H1 (cell line): ENCODE measurements around the gene RAB40C. TPM values are rescaled to one million over a fixed set of nuclear protein-coding genes. Genes with fewer than 3 reads are reported as not detected.

Experiments
- CTCF ChIA-PET: fragments of 300-600 bp; sonication (Branson Sonifier 250); formaldehyde crosslinking; loops from one replicate; lab custom pipeline; 2021; ENCODE audit not compliant: partially characterized antibody; lab: Charles Lee
- POLR2A ChIA-PET: fragments of 300-600 bp; sonication (Branson Sonifier 250); formaldehyde crosslinking; loops from one replicate; lab custom pipeline; 2021; ENCODE audit warnings: inconsistent platforms; ENCODE audit not compliant: partially characterized antibody; lab: Charles Lee
- DNase-seq, 2 experiments: peaks; one replicate each; pipeline versions ENCODE4 v3.0.0 to v3.0.0-alpha.2; 2010 to 2022; ENCODE audit warnings: low spot score in 2 of 2, low read depth in 1 of 2, mixed read lengths in 1 of 2
- FAIRE-seq: peaks from 2 replicates; lab custom pipeline; 2011; peaks lifted over from hg19 to GRCh38; lab: Jason Lieb, UNC
- H2AFZ ChIP-seq: 2 replicates; pipeline ENCODE4 v1.8.1; 2012; ENCODE audit warnings: low read length, inconsistent platforms
- H2AK5ac ChIP-seq: 2 replicates; pipeline ENCODE4 v1.6.1; 2013; ENCODE audit warnings: low read depth, low read length
- H2BK120ac ChIP-seq: replicated peaks from 2 replicates; pipeline ENCODE3; 2013; ENCODE audit warnings: low read depth, low read length, inconsistent platforms
- H2BK12ac ChIP-seq: 2 replicates; pipeline ENCODE4 v1.6.1; 2013; ENCODE audit warnings: low read depth, low read length
- H2BK15ac ChIP-seq: 2 replicates; pipeline ENCODE4 v1.6.1; 2013; ENCODE audit warnings: low read length
- H2BK20ac ChIP-seq: 2 replicates; pipeline ENCODE4 v1.6.1; 2013; ENCODE audit warnings: low read length
- H2BK5ac ChIP-seq: 2 replicates; pipeline ENCODE4 v1.6.1; 2013; ENCODE audit warnings: low read depth, low read length
- H3K14ac ChIP-seq: 2 replicates; pipeline ENCODE4 v1.6.1; 2013; ENCODE audit warnings: inconsistent platforms; ENCODE audit not compliant: insufficient read length
- H3K18ac ChIP-seq: 2 replicates; pipeline ENCODE4 v1.6.1; 2013; ENCODE audit warnings: low read length; ENCODE audit errors: extremely low read depth
- H3K23ac ChIP-seq: 2 replicates; pipeline ENCODE4 v1.6.1; 2013; ENCODE audit warnings: inconsistent platforms; ENCODE audit not compliant: insufficient read length
- H3K23me2 ChIP-seq: 2 replicates; pipeline ENCODE4 v1.6.1; 2013; ENCODE audit warnings: low read depth, low read length
- H3K27ac ChIP-seq: 2 replicates; pipeline ENCODE4 v1.6.1; 2011; ENCODE audit warnings: low read depth, low read length, inconsistent platforms
- H3K27me3 ChIP-seq, 4 experiments: replicated peaks in 1 of 4; 1 replicate in 1 of 4; 2 replicates in 3 of 4; pipeline versions ENCODE4 v1.6.1 to v1.8.1; 2011 to 2013; ENCODE audit warnings: low read length in 3 of 4, mild to moderate bottlenecking in 3 of 4, inconsistent platforms in 2 of 4, mixed read lengths in 2 of 4, moderate library complexity in 1 of 4; ENCODE audit not compliant: control insufficient read depth in 3 of 4, insufficient read depth in 3 of 4; ENCODE audit errors: extremely low read depth in 1 of 4
- H3K36me3 ChIP-seq, 4 experiments: 2 replicates each; pipeline versions ENCODE4 v1.6.1 to v1.8.1; 2011 to 2013; ENCODE audit warnings: mild to moderate bottlenecking in 4 of 4, low read length in 3 of 4, moderate library complexity in 2 of 4, control low read depth in 1 of 4, inconsistent platforms in 1 of 4; ENCODE audit not compliant: insufficient read depth in 4 of 4, control insufficient read depth in 2 of 4
- H3K4ac ChIP-seq: replicated peaks from 2 replicates; pipeline ENCODE3; 2013; ENCODE audit warnings: low read length, low read depth, mixed read lengths, inconsistent platforms; ENCODE audit not compliant: insufficient read length
- H3K4me1 ChIP-seq, 4 experiments: replicated peaks in 1 of 4; 1 replicate in 1 of 4; 2 replicates in 3 of 4; pipeline versions ENCODE4 v1.6.1 to v1.8.1; 2011 to 2013; ENCODE audit warnings: low read length in 3 of 4, inconsistent platforms in 2 of 4, mixed read lengths in 1 of 4; ENCODE audit not compliant: insufficient read depth in 4 of 4, control insufficient read depth in 3 of 4
- H3K4me2 ChIP-seq, 2 experiments: 2 replicates each; pipeline versions ENCODE4 v1.6.1 to v1.8.1; 2011 to 2013; ENCODE audit warnings: low read depth in 2 of 2, low read length in 2 of 2, control low read depth in 1 of 2, inconsistent platforms in 1 of 2, mild to moderate bottlenecking in 1 of 2; ENCODE audit not compliant: insufficient read depth in 1 of 2
- H3K4me3 ChIP-seq, 4 experiments: fragments of 200-600, 300-600 bp in 1 of 4; sonication (generic), shearing (Covaris generic), sonication (Bioruptor Twin) in 1 of 4; 2 replicates each; pipeline versions ENCODE4 v1.5.1 to v1.8.1; 2011 to 2016; ENCODE audit warnings: low read length in 4 of 4, low read depth in 3 of 4, control low read depth in 2 of 4, inconsistent platforms in 2 of 4, mild to moderate bottlenecking in 2 of 4, mixed read lengths in 1 of 4, moderate library complexity in 1 of 4; ENCODE audit not compliant: insufficient read depth in 2 of 4; ENCODE audit errors: extremely low read depth in 1 of 4
- H3K56ac ChIP-seq: replicated peaks from 2 replicates; pipeline ENCODE3; 2013; ENCODE audit warnings: low read depth, mild to moderate bottlenecking, mixed read lengths, low read length, inconsistent platforms; ENCODE audit not compliant: insufficient read length
- H3K79me1 ChIP-seq: 2 replicates; pipeline ENCODE4 v1.6.1; 2013; ENCODE audit warnings: low read depth, low read length, control low read depth
- H3K79me2 ChIP-seq, 2 experiments: 2 replicates each; pipeline versions ENCODE4 v1.6.1 to v1.8.1; 2012 to 2013; ENCODE audit warnings: low read length in 2 of 2, mild to moderate bottlenecking in 2 of 2, inconsistent platforms in 1 of 2; ENCODE audit not compliant: insufficient read depth in 2 of 2, control insufficient read depth in 1 of 2
- H3K9ac ChIP-seq, 4 experiments: replicated peaks in 1 of 4; 1 replicate in 1 of 4; 2 replicates in 3 of 4; pipeline versions ENCODE4 v1.6.1 to v1.8.1; 2011 to 2013; ENCODE audit warnings: low read depth in 3 of 4, low read length in 3 of 4, control low read depth in 2 of 4, mild to moderate bottlenecking in 2 of 4, moderate library complexity in 2 of 4, inconsistent platforms in 1 of 4; ENCODE audit errors: extremely low read depth in 1 of 4
- H3K9me3 ChIP-seq, 2 experiments: 2 replicates each; pipeline versions ENCODE4 v1.6.1 to v1.8.1; 2012 to 2013; ENCODE audit warnings: mild to moderate bottlenecking in 2 of 2, moderate library complexity in 2 of 2, control low read depth in 1 of 2, inconsistent platforms in 1 of 2, low read depth in 1 of 2, low read length in 1 of 2, mixed read lengths in 1 of 2; ENCODE audit not compliant: insufficient read depth in 2 of 2
- H4K20me1 ChIP-seq, 2 experiments: replicated peaks in 1 of 2; 2 replicates each; pipeline versions ENCODE3 to v1.8.1; 2011 to 2013; ENCODE audit warnings: inconsistent platforms in 2 of 2, low read length in 2 of 2, mild to moderate bottlenecking in 1 of 2; ENCODE audit not compliant: insufficient read depth in 2 of 2, control insufficient read depth in 1 of 2
- H4K5ac ChIP-seq: 2 replicates; pipeline ENCODE4 v1.6.1; 2013; ENCODE audit warnings: low read length, low read depth, mixed read lengths, inconsistent platforms; ENCODE audit not compliant: insufficient read length
- H4K8ac ChIP-seq: 2 replicates; pipeline ENCODE4 v1.8.0; 2013; ENCODE audit warnings: mild to moderate bottlenecking, moderate library complexity, low read length, inconsistent platforms; ENCODE audit not compliant: insufficient read depth; ENCODE audit errors: extremely low read depth
- H4K91ac ChIP-seq: replicated peaks from 2 replicates; pipeline ENCODE3; 2013; ENCODE audit warnings: low read length, mixed read lengths, inconsistent platforms; ENCODE audit not compliant: insufficient read length
- BACH1 ChIP-seq: IDR thresholded peaks from 2 replicates; pipeline ENCODE4 v1.6.1; 2012; ENCODE audit warnings: low read length, improper control_type of control experiment
- HDAC2 ChIP-seq, 2 experiments: fragments of 300-600 bp in 1 of 2; sonication (generic) in 1 of 2; IDR thresholded peaks; 2 replicates each; pipeline ENCODE4 v1.6.1; 2011 to 2012; ENCODE audit warnings: low read depth in 2 of 2, low read length in 2 of 2, mild to moderate bottlenecking in 2 of 2, moderate library complexity in 2 of 2, borderline replicate concordance in 1 of 2, inconsistent platforms in 1 of 2
- SP1 ChIP-seq: IDR thresholded peaks from 2 replicates; pipeline ENCODE4 v1.6.1; 2011; ENCODE audit warnings: low read depth, low read length
- WGBS, 2 experiments: shearing (Covaris generic) in 1 of 2; methylation state at CpG; one replicate each; pipeline versions ENCODE4 v1.1.6 to v1.1.7; 2013 to 2015; ENCODE audit warnings: low lambda C conversion rate in 2 of 2, mixed read lengths in 2 of 2, inconsistent platforms in 1 of 2, low coverage in 1 of 2, missing lambda C conversion rate in 1 of 2; ENCODE audit not compliant: insufficient replicate concordance in 2 of 2, insufficient coverage in 1 of 2, insufficient read length in 1 of 2; ENCODE audit errors: extremely low coverage in 1 of 2, missing lambda C conversion rate in 1 of 2; 5-methylcytosine and 5-hydroxymethylcytosine counted together
- polyA plus RNA-seq, 7 experiments: library from polyadenylated mRNA; depleted of rRNA in 3 of 7; stranded (reverse) in 5 of 7; unstranded in 2 of 7; fragments of >200 nt in 5 of 7; fragments of 200-250 nt in 2 of 7; gene quantifications; 1 replicate in 5 of 7; 2 replicates in 1 of 7; 4 replicates in 1 of 7; pipeline versions ENCODE4 v1.2.1 to v1.2.3, GENCODE V29; 2011 to 2013; ENCODE audit warnings: missing spikeins in 2 of 7, mixed read lengths in 2 of 7
- total RNA-seq: library from RNA; stranded (reverse); fragmentation: NEBNext Ultra II Directional; extraction: Animal tissue kit (Norgen Biotek cat#: 25700); gene quantifications from 2 replicates; pipeline ENCODE4 v1.2.1, GENCODE V29; 2021

RAB40C gene
- total and polyA plus RNA-seq, 2 of the 8 experiments (the other 6 are each of a cell fraction or from before 2014, with no cell fraction given), result 13.9 to 15.6 TPM

DNA sequence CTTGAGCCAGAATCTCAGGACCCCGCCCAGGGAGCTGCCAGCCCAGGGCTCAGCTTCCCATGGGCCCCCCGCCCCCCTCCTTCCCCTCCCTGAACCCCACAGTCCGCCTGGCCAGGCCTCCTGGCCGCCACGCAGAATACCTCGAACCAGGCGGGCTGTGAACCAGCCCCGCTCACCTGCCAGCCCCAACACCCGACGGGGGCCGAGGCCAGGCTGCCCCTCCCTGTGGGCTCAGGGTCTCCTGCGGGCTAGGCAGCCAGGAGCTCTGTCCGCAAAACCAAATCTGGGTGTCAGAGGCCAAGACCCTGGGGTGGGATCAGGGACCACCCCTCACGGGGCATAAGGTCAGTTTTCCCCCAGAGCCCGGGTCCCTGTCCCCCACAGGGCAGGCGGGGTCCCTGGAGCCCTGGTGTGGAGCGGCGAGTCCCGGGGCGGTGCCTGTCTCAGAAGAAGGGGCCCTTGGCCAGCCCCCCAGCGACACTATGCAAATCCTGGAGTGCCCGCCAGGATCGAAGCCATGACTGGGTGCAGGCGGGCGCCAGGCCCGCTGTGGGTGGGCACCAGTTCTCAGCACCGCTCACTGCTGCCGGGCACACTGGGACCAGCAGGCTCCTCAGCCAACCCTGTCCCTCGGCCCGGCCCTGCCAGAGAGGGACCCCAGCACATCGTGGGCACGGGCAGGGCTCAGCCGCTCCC lies 36.1 kb upstream of the RAB40C start:
- Histone ChIP-seq H3K4me3 (no peak overlapping the region), H3K9ac (no peak overlapping the region), H2BK15ac (no peak overlapping the region), H3K4me2 (no peak overlapping the region), H3K9me3 (no peaks in the 10 kb centered on the region), H2BK20ac (no peak overlapping the region), H4K20me1 (peaks cover 2 to 5% of the 10 kb centered on the region in 2 experiments), H2BK12ac (no peak overlapping the region), H3K23ac (no peak overlapping the region), H3K4me1 (no peaks in the 10 kb centered on the region), H2BK120ac (no peak overlapping the region), H3K79me2 (no peaks in the 10 kb centered on the region), H4K8ac (no peak overlapping the region), H3K27me3 (peaks cover 0 to 10% (median 4%) of the 10 kb centered on the region in 4 experiments; a peak in 4 of 7 replicates), H3K23me2 (no peaks in the 10 kb centered on the region), H4K91ac (no peak overlapping the region), H4K5ac (no peak overlapping the region), H3K56ac (no peak overlapping the region), H3K27ac (no peak overlapping the region), H2BK5ac (no peak overlapping the region), H3K18ac (no peak overlapping the region), H3K79me1 (no peaks in the 10 kb centered on the region; the same call in 1 of the 2 replicates), H3K4ac (no peak overlapping the region), H3K36me3 (peaks cover 0 to 24% (median 2%) of the 10 kb centered on the region in 4 experiments; a peak in 1 of 8 replicates), H2AFZ (no peak overlapping the region), H2AK5ac (no peak overlapping the region), H3K14ac (no peak overlapping the region)
- WGBS, 2 experiments, result 93% methylated on average over 26 of the region's 33 CpGs; no CpG with 5 or more reads in 1 of the 2 experiments
- DNase-seq (no peak), FAIRE-seq (no peak)
- ChIA-PET CTCF (interaction anchor here (1.0 to 1.7 kb wide), 3 partner anchors 33 to 235 kb away, joined by 3 to 7 read pairs (median 3); no protein-coding TSS in a partner anchor), POLR2A (interaction anchor here (0.9 to 1.2 kb wide), 3 partner anchors 10 to 162 kb away, joined by 3 to 4 read pairs (median 3); no protein-coding TSS in a partner anchor)
- no peak for TF ChIP-seq HDAC2 (IDR thresholded peaks at IDR 0.05; ENCODE audit: borderline replicate concordance in 1 of 2, low read depth in 2 of 2, low read length in 2 of 2)
- no peak for TF ChIP-seq SP1
- TF ChIP-seq BACH1, result no peak
